ENCODE data around the gene FURIN. TPM values are rescaled to one million over a fixed set of nuclear protein-coding genes. Genes with fewer than 3 reads are reported as not detected.
A peak's percentile ranks its signal among the peaks of the same experiment; 100 is the strongest.

The FURIN gene
- total and polyA plus RNA-seq, 9 of the 15 experiments (the other 6 are each of a cell fraction or from before 2014, with no cell fraction given): 0.92 to 99.9 (median 34.8) TPM

GRCh38 chr15:90931575-90931827 lies 63.1 kb downstream of the FURIN start (continued):
- TF ChIP-seq ZNF589 (CRISPR knock-in tag; IDR thresholded peaks at IDR 0.05; ENCODE audit: low read depth) (peak; percentile 63; the same call in 1 of the 2 replicates), BACH1 (tag; IDR thresholded peaks at IDR 0.05) (peak; percentile 52; the same call in 1 of the 2 replicates)

DNA sequence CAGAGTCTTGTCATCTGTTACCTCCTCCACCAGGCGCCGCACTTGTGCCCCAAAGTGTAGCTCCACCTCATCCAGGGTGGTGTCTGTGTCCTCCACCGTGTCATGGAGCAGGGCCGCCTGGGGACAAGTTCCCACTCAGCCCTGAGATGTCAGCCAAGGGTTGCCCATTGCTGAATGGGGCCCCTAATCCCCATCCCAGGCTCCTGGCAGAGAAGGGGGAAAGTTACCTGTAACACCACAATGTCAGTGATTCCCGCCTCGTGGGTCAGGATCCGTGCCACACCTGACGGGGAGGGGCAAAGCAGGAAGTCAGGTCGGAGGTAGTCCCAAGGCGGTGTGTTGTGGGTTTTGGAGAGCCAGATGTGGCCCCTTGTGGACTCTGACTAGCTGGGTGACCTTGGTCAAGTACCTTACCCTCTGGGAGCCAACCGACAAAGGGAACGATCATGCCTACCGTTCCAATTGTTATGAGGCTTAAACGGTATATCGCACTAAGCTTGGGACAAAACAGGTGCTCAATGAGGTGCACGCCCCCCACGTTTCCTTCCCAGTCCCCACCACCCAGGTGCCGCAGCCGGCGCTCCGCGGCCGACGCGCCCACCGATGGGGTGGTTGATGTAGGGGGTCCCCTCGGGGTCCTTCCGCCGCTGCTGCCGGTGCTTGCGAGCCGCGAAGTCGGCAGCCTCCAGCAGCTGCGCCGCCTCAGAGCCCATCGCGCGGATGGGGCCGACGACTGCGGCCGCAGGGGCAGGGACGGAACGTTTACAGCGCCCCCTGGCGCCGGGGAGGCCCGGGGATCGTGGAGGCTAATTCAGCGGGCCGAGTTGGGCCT lies 63.7 kb downstream of the FURIN start, which contains the start of gene HDDC3:
Gene HDDC3, minus strand, starts transcription at position 722 of the 832 bp plus-strand sequence. Its CDS starts 9 bp downstream, at position 713.
- intact Hi-C loops (cut with micrococcal nuclease): loop anchor here (1.0 to 10.0 kb wide), 7 partner anchors 31 to 637 kb away; no protein-coding TSS in a partner anchor
- H3K9me3 ChIP-seq (replicated peaks; ENCODE audit: control insufficient read depth, insufficient read depth, low read depth, low read length): no peaks in the 10 kb centered on the region
- in situ Hi-C loops (cut with MboI): no loop called here
- no peak for TF ChIP-seq ARHGAP35 (IDR thresholded peaks at IDR 0.05; ENCODE audit: partially characterized antibody)
- no peak for TF ChIP-seq ATF3 (IDR thresholded peaks at IDR 0.05)
- no peak; the same call in 1 of the 2 replicates for TF ChIP-seq ATF3 (CRISPR knock-in tag; conservative IDR thresholded peaks at IDR 0.05)
- TF ChIP-seq ZBTB17 (CRISPR knock-in tag; IDR thresholded peaks at IDR 0.05): peak; percentile 69; the same call in 1 of the 2 replicates
- no peak for TF ChIP-seq FOSL1 (tag; conservative IDR thresholded peaks at IDR 0.05)
- no peak for TF ChIP-seq PHB2 (IDR thresholded peaks at IDR 0.05; ENCODE audit: low read depth)
- TF ChIP-seq, protein P1, sequence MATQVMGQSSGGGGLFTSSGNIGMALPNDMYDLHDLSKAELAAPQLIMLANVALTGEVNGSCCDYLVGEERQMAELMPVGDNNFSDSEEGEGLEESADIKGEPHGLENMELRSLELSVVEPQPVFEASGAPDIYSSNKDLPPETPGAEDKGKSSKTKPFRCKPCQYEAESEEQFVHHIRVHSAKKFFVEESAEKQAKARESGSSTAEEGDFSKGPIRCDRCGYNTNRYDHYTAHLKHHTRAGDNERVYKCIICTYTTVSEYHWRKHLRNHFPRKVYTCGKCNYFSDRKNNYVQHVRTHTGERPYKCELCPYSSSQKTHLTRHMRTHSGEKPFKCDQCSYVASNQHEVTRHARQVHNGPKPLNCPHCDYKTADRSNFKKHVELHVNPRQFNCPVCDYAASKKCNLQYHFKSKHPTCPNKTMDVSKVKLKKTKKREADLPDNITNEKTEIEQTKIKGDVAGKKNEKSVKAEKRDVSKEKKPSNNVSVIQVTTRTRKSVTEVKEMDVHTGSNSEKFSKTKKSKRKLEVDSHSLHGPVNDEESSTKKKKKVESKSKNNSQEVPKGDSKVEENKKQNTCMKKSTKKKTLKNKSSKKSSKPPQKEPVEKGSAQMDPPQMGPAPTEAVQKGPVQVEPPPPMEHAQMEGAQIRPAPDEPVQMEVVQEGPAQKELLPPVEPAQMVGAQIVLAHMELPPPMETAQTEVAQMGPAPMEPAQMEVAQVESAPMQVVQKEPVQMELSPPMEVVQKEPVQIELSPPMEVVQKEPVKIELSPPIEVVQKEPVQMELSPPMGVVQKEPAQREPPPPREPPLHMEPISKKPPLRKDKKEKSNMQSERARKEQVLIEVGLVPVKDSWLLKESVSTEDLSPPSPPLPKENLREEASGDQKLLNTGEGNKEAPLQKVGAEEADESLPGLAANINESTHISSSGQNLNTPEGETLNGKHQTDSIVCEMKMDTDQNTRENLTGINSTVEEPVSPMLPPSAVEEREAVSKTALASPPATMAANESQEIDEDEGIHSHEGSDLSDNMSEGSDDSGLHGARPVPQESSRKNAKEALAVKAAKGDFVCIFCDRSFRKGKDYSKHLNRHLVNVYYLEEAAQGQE (IDR thresholded peaks at IDR 0.05; ENCODE audit: borderline replicate concordance): peak; percentile 66; the same call in 1 of the 2 replicates
- TF ChIP-seq, protein P1 (CRISPR knock-in tag; IDR thresholded peaks at IDR 0.05; ENCODE audit: low read depth): no peak
- no peak for TF ChIP-seq ZNF696 (CRISPR knock-in tag; conservative IDR thresholded peaks at IDR 0.05)
- peak; percentile 16; the same call in 1 of the 2 replicates for TF ChIP-seq ZNF384 (IDR thresholded peaks at IDR 0.05; ENCODE audit: low read depth, low read length)

More for the DNA sequence above, 63.7 kb downstream of the FURIN start, which contains the start of gene HDDC3:
- Histone ChIP-seq H2AFZ (ENCODE audit: low read depth, low read length) (peak within 1 kb of the TSS; percentile 94), H4K20me1 (replicated peaks; ENCODE audit: control insufficient read depth, insufficient read depth, low read length) (no peaks in the 10 kb centered on the region), H3K9ac (ENCODE audit: insufficient read depth in 1 of 2, low read depth in 2 of 2, low read length in 2 of 2) (peak within 1 kb of the TSS; percentile 85 to 96), H3K27me3 (ENCODE audit: control insufficient read depth in 2 of 2, insufficient read depth in 2 of 2, low read length in 2 of 2) (no peaks in the 10 kb centered on the region), H3K36me3 (ENCODE audit: control insufficient read depth, insufficient read depth, low read length) (peaks cover 16% of the 10 kb centered on the region), H3K4me2 (ENCODE audit: insufficient read depth, low read length) (peak within 1 kb of the TSS; percentile 99), H3K79me2 (ENCODE audit: control insufficient read depth, insufficient read depth, low read length) (peaks cover 56% of the 10 kb centered on the region), H3K27ac (ENCODE audit: extremely low read depth, low read depth, low read length) (peak within 1 kb of the TSS; percentile 92), H3K4me1 (replicated peaks in 1 of 2; ENCODE audit: control insufficient read depth in 2 of 2, insufficient read depth in 2 of 2, low read length in 2 of 2) (peaks cover 44 to 69% of the 10 kb centered on the region in 2 experiments), H3K9me1 (ENCODE audit: control insufficient read depth, insufficient read depth, low read length) (no peaks in the 10 kb centered on the region), H3K4me3 (peak within 1 kb of the TSS; percentile 66)
- DNase-seq (ENCODE audit: extremely low read depth in 1 of 4, low spot score in 3 of 4) (peak; percentile 80 to 94 (median 86)), FAIRE-seq (peak; percentile 51), ATAC-seq (peak; percentile 74)
- no TSS peak for BruUV-seq (replicated peaks)
- WGBS (ENCODE audit: insufficient coverage, low coverage, missing lambda C conversion rate): 1% methylated on average over 48 of the region's 52 CpGs
- POLR2A ChIA-PET: interaction anchor here (0.6 to 6.7 kb wide), 26 partner anchors 10 to 627 kb away, joined by 3 to 70 read pairs (median 4); partner anchors contain the start of gene MAN2A2
- CTCF ChIA-PET (ENCODE audit: low intra/inter-chr PET ratio): interaction anchor here (0.8 to 2.2 kb wide), 8 partner anchors 30 to 639 kb away, joined by 3 to 8 read pairs (median 4); no protein-coding TSS in a partner anchor

Data from K562 (cell line).